Heart right ventricle (tissue), 16 donors: ENCODE results near the gene USP47. TPM values are rescaled to one million over a fixed set of nuclear protein-coding genes. Genes with fewer than 3 reads are reported as not detected.

ENCODE experiments used
- ATAC-seq, 8 donors: fragments of 200-7000 bp; cut with Tn5 transposase; one replicate each; pipeline ENCODE4 v1.9.1; 2020; ENCODE audit warnings: mild to moderate bottlenecking in 8 of 8, moderate library complexity in 8 of 8, moderate number of reproducible peaks in 1 of 8
- DNase-seq, 2 donors: peaks; one replicate each; pipeline ENCODE4 v3.0.0-alpha.2; 2020
- H3K27ac ChIP-seq, 10 donors: fragments of 200-600 bp; sonication (generic) in 2 of 10; one replicate each; pipeline versions ENCODE4 v1.5.0 to v1.8.0; 2020 to 2022; ENCODE audit warnings: mild to moderate bottlenecking in 3 of 10
- H3K27me3 ChIP-seq, 7 donors: fragments of 200-600 bp; one replicate each; pipeline ENCODE4 v1.8.0; 2021 to 2022; ENCODE audit warnings: mild to moderate bottlenecking in 2 of 7
- H3K36me3 ChIP-seq, 9 donors: fragments of 200-600 bp; sonication (generic) in 1 of 9; one replicate each; pipeline versions ENCODE4 v1.5.0 to v1.8.0; 2020 to 2022; ENCODE audit warnings: mild to moderate bottlenecking in 2 of 9
- H3K4me1 ChIP-seq, 9 donors: fragments of 200-600 bp; sonication (generic) in 1 of 9; one replicate each; pipeline versions ENCODE4 v1.5.0 to v1.8.0; 2020 to 2022; ENCODE audit warnings: mild to moderate bottlenecking in 4 of 9
- H3K4me3 ChIP-seq, 10 donors: fragments of 200-600 bp; sonication (generic) in 2 of 10; one replicate each; pipeline versions ENCODE4 v1.5.0 to v1.8.0; 2020 to 2022; ENCODE audit warnings: mild to moderate bottlenecking in 7 of 10, moderate library complexity in 2 of 10
- H3K9me3 ChIP-seq, 11 donors: fragments of 200-600 bp in 10 of 11; sonication (generic) in 2 of 11; one replicate each; pipeline versions ENCODE4 v1.5.0 to v1.8.0; 2013 to 2022; ENCODE audit warnings: mild to moderate bottlenecking in 2 of 11, control low read depth in 1 of 11, moderate library complexity in 1 of 11
- CTCF ChIP-seq, 9 donors: fragments of 200-600 bp; sonication (generic) in 2 of 9; IDR thresholded peaks; one replicate each; pipeline versions ENCODE4 v1.5.0 to v1.8.0; 2021 to 2022; ENCODE audit warnings: antibody characterized with exemption in 9 of 9, mild to moderate bottlenecking in 5 of 9, moderate library complexity in 1 of 9
- WGBS, 2 donors: extraction: QIAGEN DNeasy Blood & Tissue Kit; methylation state at CpG; one replicate each; pipeline ENCODE4 v1.1.7; 2013; ENCODE audit warnings: inconsistent platforms in 1 of 2; 5-methylcytosine and 5-hydroxymethylcytosine counted together
- intact Hi-C, 10 donors: fragments of 100-400 bp; cut with DNase I; formaldehyde crosslinking; loops; one replicate each; pipeline versions ENCODE4 v1.11.1 to v1.14.2; 2022
- polyA plus RNA-seq, 2 donors: library from polyadenylated mRNA; stranded (reverse); fragments of 200-250 nt; gene quantifications; one replicate each; pipeline ENCODE4 v1.2.3, GENCODE V29; 2013
- total RNA-seq, 10 donors: library from RNA; stranded (reverse); fragmentation: NEBNext Ultra II Directional in 3 of 10; extraction: Animal tissue kit (Norgen Biotek cat#: 25700) in 3 of 10; gene quantifications; one replicate each; pipeline versions ENCODE4 v1.2.1 to v1.2.4, GENCODE V29; 2021 to 2023
- donor health status: Arrhythmogenic right ventricular cardiomyopathy.
- donor health status: ischemic (EF 13 %, LVEDD 7.1; RV severe dilation, severe dysfunction).
- donor health status: healthy with polysubstance abuse.
- donor health status: DM: no; HTN: yes; CAD: no.
- donor health status: DM: no; HTN: no; CAD: no.
- donor health status: ischemic (EF 25% LVEDD 6.9; RV normal size, moderate dysfunction).
- donor health status: ischemic (EF 25% LVEDD 5.7; RV mildly dilated, moderate dysfunction).
- donor health status: healthy.
- donor health status: DM: yes; HTN: yes; CAD: no.
- donor health status: Ischemic cardiomyopathy.
- donor health status: ischemic (EF 35%, LVEDD 5.7; RV mildly dilated, moderate dysfunction).
- donor health status: nonischemic (EF 11% LVEDD 7.7; RV severe dilation, severe dysfunction).
- donor health status: DM: yes; HTN: yes; CAD: no.
- donor health status: PGD.
- donor health status: ischemic (EF 29% LVEDD 5.4; RV normal size, mild dysfunction).
- donor health status: nonischemic (EF 23%, LVEDD 6.1; RV moderate dilation, normal function).

Gene USP47
- total and polyA plus RNA-seq, 12 donors = 30.5 to 56.4 (median 52.5) TPM

- no peak for TF ChIP-seq CTCF (IDR thresholded peaks at IDR 0.05)
- intact Hi-C loops = loop anchor here in 1 of 10 donors (5.0 kb wide), 1 partner anchor 39 kb away; no protein-coding TSS in a partner anchor
- ATAC-seq = no peak
- no peaks in the 10 kb centered on the region for H3K9me3 ChIP-seq
- H3K36me3 ChIP-seq = no peaks in the 10 kb centered on the region
- peaks cover 0 to 10% (median 0%) of the 10 kb centered on the region in 9 donors for H3K4me1 ChIP-seq
- no peaks in the 10 kb centered on the region for H3K27me3 ChIP-seq
- 93 to 95% methylated on average over 2 of the region's 2 CpGs for WGBS, 2 donors
- no peak overlapping the region for H3K27ac ChIP-seq
- DNase-seq = no peak
- no peak overlapping the region for H3K4me3 ChIP-seq
Observed at GRCh38 chr11:11836676-11837231, 5.0 kb upstream of the USP47 start.

GRCh38 chr11:11839718-11840117 is 2.1 kb upstream of the USP47 start:
- no peaks in the 10 kb centered on the region for H3K36me3 ChIP-seq
- intact Hi-C loops = loop anchor here in 3 of 10 donors (5.0 kb wide), 2 partner anchors 42 to 203 kb away; no protein-coding TSS in a partner anchor
- no peak for ATAC-seq
- no peak for DNase-seq
- no peak overlapping the region for H3K4me3 ChIP-seq
- H3K27ac ChIP-seq = no peak overlapping the region
- TF ChIP-seq CTCF (IDR thresholded peaks at IDR 0.05) = no peak
- H3K9me3 ChIP-seq = no peaks in the 10 kb centered on the region
- H3K4me1 ChIP-seq = peaks cover 0 to 25% (median 16%) of the 10 kb centered on the region in 9 donors
- H3K27me3 ChIP-seq = no peaks in the 10 kb centered on the region

- H3K27me3 ChIP-seq = no peaks in the 10 kb centered on the region
- H3K4me1 ChIP-seq = peaks cover 0 to 40% (median 31%) of the 10 kb centered on the region in 9 donors
- DNase-seq = peak; percentile 52 to 55
- H3K4me3 ChIP-seq = peak overlapping the region; percentile 61 to 97 (median 84)
- peak; percentile 65 to 82 (median 72) for ATAC-seq
- 1 to 4% methylated on average over 21 of the region's 21 CpGs for WGBS, 2 donors
- intact Hi-C loops = loop anchor here in 2 of 10 donors (5.0 kb wide), 2 partner anchors 44 to 201 kb away; no protein-coding TSS in a partner anchor
- H3K9me3 ChIP-seq = no peaks in the 10 kb centered on the region
- H3K27ac ChIP-seq = peak overlapping the region; percentile 93 to 99 (median 97)
- no peak for TF ChIP-seq CTCF (IDR thresholded peaks at IDR 0.05)
- no peaks in the 10 kb centered on the region for H3K36me3 ChIP-seq
Observed at GRCh38 chr11:11841116-11841722, 553 bp upstream of the USP47 start.

- Histone ChIP-seq H3K4me3 (peak overlapping the region; percentile 61 to 97 (median 84)), H3K27ac (peak overlapping the region; percentile 93 to 99 (median 97)), H3K27me3 (no peaks in the 10 kb centered on the region), H3K9me3 (no peaks in the 10 kb centered on the region), H3K4me1 (peaks cover 0 to 53% (median 44%) of the 10 kb centered on the region in 9 donors), H3K36me3 (no peaks in the 10 kb centered on the region)
- DNase-seq (peak in 1 of 2 donors; percentile 54), ATAC-seq (peak; percentile 55 to 79 (median 65))
- WGBS, 2 donors = 0 to 1% methylated on average over 18 of the region's 18 CpGs
- intact Hi-C loops = loop anchor here in 2 of 10 donors (5.0 kb wide), 2 partner anchors 45 to 200 kb away; no protein-coding TSS in a partner anchor
- no peak for TF ChIP-seq CTCF (IDR thresholded peaks at IDR 0.05)
Observed at GRCh38 chr11:11842421-11843008, 743 bp downstream of the USP47 start.
